ENCODE data around the gene ARHGAP40.

DNA sequence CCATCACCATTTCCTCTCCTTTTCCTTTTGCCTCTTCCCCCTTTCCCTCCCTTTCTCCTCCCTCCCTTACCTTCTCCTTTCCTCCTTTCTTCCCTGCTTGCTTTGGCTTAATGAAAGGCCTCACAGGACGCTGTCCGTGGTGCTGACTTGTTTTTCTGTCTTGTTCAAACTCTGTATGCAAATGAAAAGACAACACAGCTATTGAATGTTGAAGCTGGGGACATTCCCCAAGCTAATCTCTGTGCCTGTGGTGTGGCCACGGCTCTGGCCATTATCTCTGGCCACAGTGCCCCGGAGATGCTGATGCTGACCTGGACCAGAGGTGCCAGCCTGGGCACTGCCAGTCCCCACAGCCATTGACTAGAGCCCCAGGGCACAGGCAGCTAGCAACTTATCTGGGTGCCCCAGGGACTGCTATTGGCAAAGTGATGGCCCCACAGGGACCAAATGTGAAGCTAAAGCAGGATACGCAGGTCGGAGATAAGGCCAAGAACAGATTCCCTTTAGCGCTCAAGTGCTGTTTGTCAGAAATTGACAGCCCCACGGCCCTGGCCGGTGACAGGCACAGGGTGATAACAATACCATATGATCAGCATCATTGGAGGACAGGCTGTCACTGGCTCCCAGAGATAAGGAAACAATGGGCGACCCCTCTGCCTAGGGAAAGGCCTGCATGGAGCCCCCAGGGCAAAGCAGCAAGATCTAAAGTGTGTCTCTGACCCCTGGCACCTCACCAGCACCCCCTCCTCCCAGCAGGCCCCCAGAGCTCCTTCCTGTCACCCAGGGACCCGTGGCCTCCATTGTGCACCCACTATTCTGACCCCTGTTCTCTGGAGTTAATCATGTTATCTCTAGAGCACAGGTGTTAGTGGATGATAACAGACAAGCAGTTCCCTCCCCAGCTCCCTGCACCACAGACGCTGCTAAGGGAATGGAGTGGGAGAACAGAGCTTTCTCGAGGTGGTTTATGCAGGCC, 91.1 kb downstream of the ARHGAP40 start:
- no peak for TF ChIP-seq TAF1 (IDR thresholded peaks at IDR 0.05; ENCODE audit: low read depth, low read length)
- no peak for TF ChIP-seq SIX5 (IDR thresholded peaks at IDR 0.05; ENCODE audit: low read depth, low read length)
- 0 out of 4 replicates have a peak, but pooled peaks of 1 of the 2 experiments have one; percentile 9 for TF ChIP-seq RAD21 (IDR thresholded peaks at IDR 0.05 in 1 of 2, conservative IDR thresholded peaks at IDR 0.05 in 1 of 2; ENCODE audit: low read depth in 2 of 2, low read length in 2 of 2)
- no peak for TF ChIP-seq CEBPB (IDR thresholded peaks at IDR 0.05; ENCODE audit: low read depth, low read length)
- TF ChIP-seq POLR2A (IDR thresholded peaks at IDR 0.05; ENCODE audit: control extremely low read depth in 1 of 2, low read depth in 2 of 2, low read length in 2 of 2) = no peak
- TF ChIP-seq POLR2AphosphoS5 (IDR thresholded peaks at IDR 0.05; ENCODE audit: low read depth, low read length) = no peak
- no peak for TF ChIP-seq BACH1 (IDR thresholded peaks at IDR 0.05; ENCODE audit: low read length)
- TF ChIP-seq, protein P1, sequence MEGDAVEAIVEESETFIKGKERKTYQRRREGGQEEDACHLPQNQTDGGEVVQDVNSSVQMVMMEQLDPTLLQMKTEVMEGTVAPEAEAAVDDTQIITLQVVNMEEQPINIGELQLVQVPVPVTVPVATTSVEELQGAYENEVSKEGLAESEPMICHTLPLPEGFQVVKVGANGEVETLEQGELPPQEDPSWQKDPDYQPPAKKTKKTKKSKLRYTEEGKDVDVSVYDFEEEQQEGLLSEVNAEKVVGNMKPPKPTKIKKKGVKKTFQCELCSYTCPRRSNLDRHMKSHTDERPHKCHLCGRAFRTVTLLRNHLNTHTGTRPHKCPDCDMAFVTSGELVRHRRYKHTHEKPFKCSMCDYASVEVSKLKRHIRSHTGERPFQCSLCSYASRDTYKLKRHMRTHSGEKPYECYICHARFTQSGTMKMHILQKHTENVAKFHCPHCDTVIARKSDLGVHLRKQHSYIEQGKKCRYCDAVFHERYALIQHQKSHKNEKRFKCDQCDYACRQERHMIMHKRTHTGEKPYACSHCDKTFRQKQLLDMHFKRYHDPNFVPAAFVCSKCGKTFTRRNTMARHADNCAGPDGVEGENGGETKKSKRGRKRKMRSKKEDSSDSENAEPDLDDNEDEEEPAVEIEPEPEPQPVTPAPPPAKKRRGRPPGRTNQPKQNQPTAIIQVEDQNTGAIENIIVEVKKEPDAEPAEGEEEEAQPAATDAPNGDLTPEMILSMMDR (IDR thresholded peaks at IDR 0.05; ENCODE audit: control extremely low read depth in 1 of 3, insufficient read depth in 1 of 3, low read depth in 1 of 3, low read length in 3 of 3) = no peak
- no peak for TF ChIP-seq RXRA (IDR thresholded peaks at IDR 0.05; ENCODE audit: insufficient read depth, low read depth, low read length)
- TF ChIP-seq EP300 (IDR thresholded peaks at IDR 0.05; ENCODE audit: borderline replicate concordance in 1 of 2, low read depth in 2 of 2, low read length in 2 of 2) = no peak

All from H1 (cell line).